Measurements from ENCODE around the gene QRSL1. TPM values are rescaled to one million over a fixed set of nuclear protein-coding genes. Genes with fewer than 3 reads are reported as not detected.

QRSL1 gene
- total and polyA plus RNA-seq, 10 of the 15 experiments (the other 5 are each of a cell fraction or from before 2014, with no cell fraction given) = 11.9 to 23.5 (median 15.5) TPM

GRCh38 chr6:106637717-106638341 lies 8.5 kb downstream of the QRSL1 start (continued):
- TF ChIP-seq EP300 (IDR thresholded peaks at IDR 0.05; ENCODE audit: borderline replicate concordance in 1 of 2, control insufficient read depth in 1 of 2, low read depth in 2 of 2, low read length in 2 of 2) (peak; percentile 33 to 73; a peak in 2 of 4 replicates), BRCA1 (IDR thresholded peaks at IDR 0.05; ENCODE audit: low read depth, low read length) (no peak), MLLT1 (IDR thresholded peaks at IDR 0.05) (no peak), ZNF24 (IDR thresholded peaks at IDR 0.05) (no peak), TCF7 (IDR thresholded peaks at IDR 0.05; ENCODE audit: borderline replicate concordance) (no peak), RELB (IDR thresholded peaks at IDR 0.05; ENCODE audit: low read depth) (peak; percentile 60), CHD2 (IDR thresholded peaks at IDR 0.05; ENCODE audit: borderline replicate concordance, low read depth, low read length) (no peak), TCF3 (IDR thresholded peaks at IDR 0.05; ENCODE audit: borderline replicate concordance, insufficient read depth, low read depth, low read length) (no peak), BCL3 (IDR thresholded peaks at IDR 0.05; ENCODE audit: borderline replicate concordance, insufficient read depth, low read depth, low read length, poor library complexity, severe bottlenecking) (no peak), RBBP5 (conservative IDR thresholded peaks at IDR 0.05) (no peak), ZSCAN29 (IDR thresholded peaks at IDR 0.05) (no peak), ZNF217 (IDR thresholded peaks at IDR 0.05) (peak; percentile 97), ATF7 (IDR thresholded peaks at IDR 0.05; ENCODE audit: low read depth) (no peak; the same call in 1 of the 2 replicates), MTA2 (IDR thresholded peaks at IDR 0.05; ENCODE audit: low read depth) (peak; percentile 48; the same call in 1 of the 2 replicates), SMAD1 (IDR thresholded peaks at IDR 0.05; ENCODE audit: low read depth, partially characterized antibody) (no peak), STAT3 (IDR thresholded peaks at IDR 0.05; ENCODE audit: low read depth, low read length) (no peak), SRF (IDR thresholded peaks at IDR 0.05; ENCODE audit: low read depth in 2 of 2, low read length in 2 of 2) (no peak), ZBTB40 (IDR thresholded peaks at IDR 0.05; ENCODE audit: borderline replicate concordance) (no peak), MEF2B (IDR thresholded peaks at IDR 0.05; ENCODE audit: partially characterized antibody, poor library complexity, severe bottlenecking) (peak; percentile 57)

All from GM12878 (cell line).